H1 (cell line): Measurements from ENCODE around the gene CLDN3. TPM values are rescaled to one million over a fixed set of nuclear protein-coding genes. Genes with fewer than 3 reads are reported as not detected.

Source experiments
- CHD1 ChIP-seq: IDR thresholded peaks from 2 replicates; pipeline ENCODE4 v1.6.1; 2012; ENCODE audit warnings: low read depth, low read length, improper control_type of control experiment
- EP300 ChIP-seq, 2 experiments: IDR thresholded peaks; 1 replicate in 1 of 2; 2 replicates in 1 of 2; pipeline ENCODE4 v1.6.1; 2011 to 2012; ENCODE audit warnings: low read depth in 2 of 2, low read length in 2 of 2, mild to moderate bottlenecking in 2 of 2, borderline replicate concordance in 1 of 2, inconsistent platforms in 1 of 2, moderate library complexity in 1 of 2
- GABPA ChIP-seq: IDR thresholded peaks from 2 replicates; pipeline ENCODE4 v1.6.1; 2011; ENCODE audit warnings: mild to moderate bottlenecking, low read length, moderate library complexity, borderline replicate concordance; ENCODE audit not compliant: insufficient read depth
- JUND ChIP-seq: IDR thresholded peaks from 2 replicates; pipeline ENCODE4 v1.6.1; 2011; ENCODE audit warnings: mild to moderate bottlenecking, improper control_type of control experiment, low read length
- RXRA ChIP-seq: IDR thresholded peaks from 2 replicates; pipeline ENCODE4 v1.6.1; 2011; ENCODE audit warnings: low read depth, mild to moderate bottlenecking, low read length, moderate library complexity; ENCODE audit not compliant: insufficient read depth
- polyA plus RNA-seq, 7 experiments: library from polyadenylated mRNA; depleted of rRNA in 3 of 7; stranded (reverse) in 5 of 7; unstranded in 2 of 7; fragments of >200 nt in 5 of 7; fragments of 200-250 nt in 2 of 7; gene quantifications; 1 replicate in 5 of 7; 2 replicates in 1 of 7; 4 replicates in 1 of 7; pipeline versions ENCODE4 v1.2.1 to v1.2.3, GENCODE V29; 2011 to 2013; ENCODE audit warnings: missing spikeins in 2 of 7, mixed read lengths in 2 of 7
- total RNA-seq: library from RNA; stranded (reverse); fragmentation: NEBNext Ultra II Directional; extraction: Animal tissue kit (Norgen Biotek cat#: 25700); gene quantifications from 2 replicates; pipeline ENCODE4 v1.2.1, GENCODE V29; 2021

CLDN3 gene
- total and polyA plus RNA-seq, 2 of the 8 experiments (the other 6 are each of a cell fraction or from before 2014, with no cell fraction given): 19.1 to 65.2 TPM

DNA sequence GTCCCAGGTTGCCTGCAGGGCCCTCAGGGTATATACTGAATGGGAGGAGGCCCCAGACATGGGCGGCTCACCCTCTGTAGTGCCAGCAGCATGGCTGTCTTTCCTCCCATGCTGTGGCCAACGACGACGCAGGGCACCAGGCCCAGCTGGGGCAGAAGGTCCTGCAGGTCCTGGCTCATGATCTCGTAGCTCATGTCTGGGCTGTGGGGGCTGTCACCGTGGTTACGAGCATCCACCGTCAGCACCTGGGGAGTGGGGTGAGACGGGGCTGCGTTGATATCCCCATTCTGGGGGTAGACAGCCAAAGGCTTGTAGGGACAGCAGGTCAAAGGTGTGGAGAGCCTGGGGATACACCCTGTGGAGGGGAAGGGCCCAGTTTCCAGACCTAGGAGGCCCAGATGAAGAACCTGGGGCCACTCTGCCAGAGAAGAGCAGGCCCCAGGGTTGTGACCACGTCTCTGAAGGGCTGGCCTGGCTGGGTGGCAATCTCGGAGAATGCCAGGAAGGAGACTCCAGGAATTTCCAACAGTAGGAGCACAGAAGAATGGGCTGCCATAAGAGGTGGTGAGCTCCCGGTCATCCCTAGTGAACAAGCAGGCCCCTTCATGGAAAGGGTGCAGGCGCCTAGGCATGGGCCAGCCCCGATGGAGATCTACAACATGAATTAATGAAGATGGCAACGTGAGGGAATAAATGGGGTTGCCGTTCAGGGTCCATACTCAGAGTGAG, 32.4 kb downstream of the CLDN3 start (continued):
- TF ChIP-seq JUND (no peak), GABPA (no peak), RXRA (no peak), CHD1 (no peak), EP300 (IDR thresholded peaks at IDR 0.05; ENCODE audit: borderline replicate concordance in 1 of 2, low read depth in 2 of 2, low read length in 2 of 2) (no peak)
